Hepatocyte (in vitro differentiated cells): ENCODE data around the gene DNAJB1. TPM values are rescaled to one million over a fixed set of nuclear protein-coding genes. Genes with fewer than 3 reads are reported as not detected.
"Not testable (repeated sequence)": the region's sequence is repeated elsewhere in the genome, so short reads cannot be mapped to it uniquely, and the experiment has no call there.

Experiments
- DNase-seq: peaks from one replicate; pipeline ENCODE4 v3.0.0-alpha.2; 2016; ENCODE audit warnings: low spot score
- H2AFZ ChIP-seq: fragments of 200-600 bp; sonication (generic); 2 replicates; pipeline ENCODE4 v1.6.0; 2016; ENCODE audit warnings: antibody characterized with exemption, mild to moderate bottlenecking
- H3K27ac ChIP-seq: fragments of 200-600 bp; sonication (generic); 2 replicates; pipeline ENCODE4 v1.5.1; 2016; ENCODE audit warnings: mild to moderate bottlenecking
- H3K27me3 ChIP-seq: fragments of 200-600 bp; sonication (generic); 2 replicates; pipeline ENCODE4 v1.6.1; 2016
- H3K36me3 ChIP-seq: fragments of 200-600 bp; sonication (generic); replicated peaks from 2 replicates; pipeline ENCODE4 v1.5.1; 2016; ENCODE audit warnings: low read depth; ENCODE audit not compliant: insufficient read depth
- H3K4me1 ChIP-seq: fragments of 200-600 bp; sonication (generic); 2 replicates; pipeline ENCODE4 v1.5.1; 2016; ENCODE audit warnings: mild to moderate bottlenecking, moderate library complexity; ENCODE audit not compliant: insufficient read depth
- H3K4me2 ChIP-seq: fragments of 200-600 bp; sonication (generic); 2 replicates; pipeline ENCODE4 v1.6.0; 2016
- H3K4me3 ChIP-seq: fragments of 200-600 bp; sonication (generic); 2 replicates; pipeline ENCODE4 v1.5.1; 2016; ENCODE audit warnings: mild to moderate bottlenecking
- H3K79me2 ChIP-seq: fragments of 200-600 bp; sonication (generic); 2 replicates; pipeline ENCODE4 v1.6.0; 2017; ENCODE audit warnings: mild to moderate bottlenecking
- H3K9me2 ChIP-seq: fragments of 200-600 bp; sonication (generic); replicated peaks from 2 replicates; pipeline ENCODE4 v1.6.0; 2017; ENCODE audit warnings: mild to moderate bottlenecking; ENCODE audit not compliant: insufficient read depth
- H3K9me3 ChIP-seq: fragments of 200-600 bp; sonication (generic); 2 replicates; pipeline ENCODE4 v1.5.1; 2016; ENCODE audit warnings: low read depth, mild to moderate bottlenecking
- H4K20me1 ChIP-seq: fragments of 200-600 bp; sonication (generic); 2 replicates; pipeline ENCODE4 v1.6.0; 2016; ENCODE audit warnings: mild to moderate bottlenecking; ENCODE audit not compliant: insufficient read depth, poor library complexity, severe bottlenecking
- EZH2 ChIP-seq: fragments of 200-600 bp; sonication (generic); IDR thresholded peaks from 2 replicates; pipeline ENCODE4 v1.6.1; 2016; ENCODE audit warnings: antibody characterized with exemption, mild to moderate bottlenecking, borderline replicate concordance
- EZH2phosphoT487 ChIP-seq: fragments of 200-600 bp; sonication (generic); IDR thresholded peaks from one replicate; pipeline ENCODE4 v1.6.1; 2018; ENCODE audit warnings: antibody characterized with exemption, mild to moderate bottlenecking, low read depth, moderate library complexity; ENCODE audit not compliant: unreplicated experiment, severe bottlenecking
- WGBS: methylation state at CpG from one replicate; pipeline ENCODE4 v1.1.6; 2016; ENCODE audit warnings: low lambda C conversion rate; ENCODE audit errors: missing lambda C conversion rate; 5-methylcytosine and 5-hydroxymethylcytosine counted together
- polyA plus RNA-seq: library from polyadenylated mRNA; unstranded; fragments of >200 nt; fragmentation: Nextera tagmentation; extraction: Ambion mirVana; gene quantifications from 2 replicates; pipeline ENCODE4 v1.2.1, GENCODE V29; 2016
- total RNA-seq: library from RNA; depleted of rRNA; stranded (reverse); fragments of >200 nt; gene quantifications from 2 replicates; pipeline ENCODE4 v1.2.3, GENCODE V29; 2014
- TF ChIP-seq, protein P1 (sequence below): fragments of 200-600 bp; sonication (generic); IDR thresholded peaks from 2 replicates; pipeline ENCODE4 v1.5.1; 2016; ENCODE audit warnings: antibody characterized with exemption, mild to moderate bottlenecking; ENCODE audit not compliant: poor library complexity

DNAJB1 gene
- total and polyA plus RNA-seq, 2 experiments from 2014 or later: 104 to 185 TPM

DNA sequence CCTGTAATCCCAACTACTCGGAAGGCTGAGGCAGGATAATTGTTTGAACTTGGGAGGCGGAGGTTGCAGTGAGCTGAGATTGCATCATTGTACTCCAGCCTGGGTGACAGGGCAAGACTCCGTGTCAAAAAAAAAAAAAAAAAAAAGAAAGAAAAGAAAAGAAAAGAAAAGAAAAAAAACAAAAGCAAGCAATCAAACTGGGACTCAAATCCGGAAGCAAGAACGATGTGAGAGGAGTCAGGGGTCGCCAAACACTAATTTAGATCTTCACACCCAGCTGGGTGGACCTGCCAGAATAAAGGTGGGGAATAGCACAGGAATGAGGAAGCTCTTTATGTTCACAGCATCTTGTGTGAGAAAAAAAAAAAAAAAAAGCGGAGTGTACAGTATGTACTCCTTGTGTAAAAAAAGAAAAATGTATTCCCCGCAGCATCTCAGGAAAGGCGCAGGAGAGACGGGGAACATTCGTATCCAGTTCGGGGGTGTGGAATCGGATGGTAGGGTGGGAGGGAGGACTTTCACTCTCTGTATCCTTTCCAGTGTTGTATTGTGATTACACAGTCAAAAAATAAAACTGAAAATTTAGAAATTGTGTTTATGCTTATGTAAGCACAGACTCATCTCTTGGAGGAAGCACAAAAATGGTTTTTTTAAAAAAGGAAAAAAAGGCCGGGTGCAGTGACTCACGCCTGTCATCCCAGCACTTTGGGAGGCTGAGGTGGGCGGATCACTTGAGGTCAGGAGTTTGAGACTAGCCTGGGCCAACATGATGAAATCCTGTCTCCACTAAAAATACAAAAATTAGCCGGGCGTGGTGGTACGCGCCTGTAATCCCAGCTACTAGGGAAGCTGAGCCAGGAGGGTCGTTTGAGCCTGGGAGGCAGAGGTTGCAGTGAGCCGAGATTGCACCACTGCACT, 7.6 kb downstream of the DNAJB1 start:
- H3K27me3 ChIP-seq: no peaks in the 10 kb centered on the region
- TF ChIP-seq EZH2phosphoT487 (no peak), EZH2 (no peak)
- TF ChIP-seq, protein P1, sequence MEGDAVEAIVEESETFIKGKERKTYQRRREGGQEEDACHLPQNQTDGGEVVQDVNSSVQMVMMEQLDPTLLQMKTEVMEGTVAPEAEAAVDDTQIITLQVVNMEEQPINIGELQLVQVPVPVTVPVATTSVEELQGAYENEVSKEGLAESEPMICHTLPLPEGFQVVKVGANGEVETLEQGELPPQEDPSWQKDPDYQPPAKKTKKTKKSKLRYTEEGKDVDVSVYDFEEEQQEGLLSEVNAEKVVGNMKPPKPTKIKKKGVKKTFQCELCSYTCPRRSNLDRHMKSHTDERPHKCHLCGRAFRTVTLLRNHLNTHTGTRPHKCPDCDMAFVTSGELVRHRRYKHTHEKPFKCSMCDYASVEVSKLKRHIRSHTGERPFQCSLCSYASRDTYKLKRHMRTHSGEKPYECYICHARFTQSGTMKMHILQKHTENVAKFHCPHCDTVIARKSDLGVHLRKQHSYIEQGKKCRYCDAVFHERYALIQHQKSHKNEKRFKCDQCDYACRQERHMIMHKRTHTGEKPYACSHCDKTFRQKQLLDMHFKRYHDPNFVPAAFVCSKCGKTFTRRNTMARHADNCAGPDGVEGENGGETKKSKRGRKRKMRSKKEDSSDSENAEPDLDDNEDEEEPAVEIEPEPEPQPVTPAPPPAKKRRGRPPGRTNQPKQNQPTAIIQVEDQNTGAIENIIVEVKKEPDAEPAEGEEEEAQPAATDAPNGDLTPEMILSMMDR: no peak
- H3K4me3 ChIP-seq: no peak overlapping the region
- peak overlapping the region; percentile 81 for H3K27ac ChIP-seq
- H3K9me3 ChIP-seq: no peaks in the 10 kb centered on the region
- peaks cover 6% of the 10 kb centered on the region for H3K36me3 ChIP-seq
- no peaks in the 10 kb centered on the region for H3K9me2 ChIP-seq
- H3K4me1 ChIP-seq: peaks cover 38% of the 10 kb centered on the region
- H4K20me1 ChIP-seq: peaks cover 17% of the 10 kb centered on the region
- 69% methylated on average over 21 of the region's 22 CpGs for WGBS
- DNase-seq: no peak
- peak overlapping the region; percentile 55 for H3K4me2 ChIP-seq
- peak overlapping the region; percentile 16 for H2AFZ ChIP-seq
- peaks cover 15% of the 10 kb centered on the region for H3K79me2 ChIP-seq

DNA sequence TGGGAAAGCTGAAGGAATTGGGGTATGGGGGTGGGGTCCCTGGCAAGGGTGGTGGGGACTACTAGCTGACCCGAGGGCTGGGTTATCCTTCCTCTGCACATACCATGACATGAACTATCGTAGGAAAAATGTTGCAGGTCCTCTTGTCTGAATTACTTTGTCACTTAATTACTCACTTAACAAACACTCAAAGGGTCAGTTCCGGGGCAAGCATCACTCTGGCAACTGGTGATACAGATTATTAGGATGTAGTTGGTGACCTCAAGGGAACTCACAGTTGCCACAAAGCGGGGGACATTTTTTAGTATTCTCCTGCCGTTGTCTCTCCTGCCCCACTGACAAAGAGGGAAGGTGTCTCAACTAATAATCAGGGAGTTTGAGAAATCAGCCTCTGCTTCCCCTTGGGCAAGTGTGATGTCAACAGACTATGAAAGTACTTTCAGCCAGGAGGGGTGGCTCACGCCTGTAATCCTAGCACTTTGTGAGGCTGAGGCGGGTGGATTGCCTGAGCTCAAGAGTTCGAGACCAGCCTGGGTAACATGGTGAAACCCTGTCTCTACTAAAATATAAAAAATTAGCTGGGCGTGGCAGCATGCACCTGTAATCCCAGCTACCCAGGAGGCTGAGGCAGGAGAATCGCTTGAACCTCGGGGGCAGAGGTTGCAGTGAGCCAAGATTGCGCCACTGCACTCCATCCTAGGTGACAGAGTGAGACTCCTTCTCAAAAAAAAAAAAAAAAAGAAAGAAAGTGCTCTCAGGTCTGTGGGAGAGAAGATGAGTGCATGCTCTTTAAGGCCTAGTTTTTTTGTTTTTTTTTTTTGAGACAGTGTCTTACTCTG, 10.3 kb downstream of the DNAJB1 start:
- no peaks in the 10 kb centered on the region for H3K36me3 ChIP-seq
- peaks cover 32% of the 10 kb centered on the region for H3K4me1 ChIP-seq
- no peak overlapping the region for H3K4me2 ChIP-seq
- WGBS: 56% methylated on average over 12 of the region's 12 CpGs
- DNase-seq: peak; percentile 64
- no peak overlapping the region for H2AFZ ChIP-seq
- H3K4me3 ChIP-seq: no peak overlapping the region
- no peaks in the 10 kb centered on the region for H4K20me1 ChIP-seq
- H3K27me3 ChIP-seq: no peaks in the 10 kb centered on the region
- no peaks in the 10 kb centered on the region for H3K79me2 ChIP-seq
- H3K9me3 ChIP-seq: no peaks in the 10 kb centered on the region
- peak overlapping the region; percentile 98 for H3K27ac ChIP-seq
- TF ChIP-seq EZH2 (no peak), EZH2phosphoT487 (no peak)
- TF ChIP-seq, protein P1: no peak
- H3K9me2 ChIP-seq: no peaks in the 10 kb centered on the region

DNA sequence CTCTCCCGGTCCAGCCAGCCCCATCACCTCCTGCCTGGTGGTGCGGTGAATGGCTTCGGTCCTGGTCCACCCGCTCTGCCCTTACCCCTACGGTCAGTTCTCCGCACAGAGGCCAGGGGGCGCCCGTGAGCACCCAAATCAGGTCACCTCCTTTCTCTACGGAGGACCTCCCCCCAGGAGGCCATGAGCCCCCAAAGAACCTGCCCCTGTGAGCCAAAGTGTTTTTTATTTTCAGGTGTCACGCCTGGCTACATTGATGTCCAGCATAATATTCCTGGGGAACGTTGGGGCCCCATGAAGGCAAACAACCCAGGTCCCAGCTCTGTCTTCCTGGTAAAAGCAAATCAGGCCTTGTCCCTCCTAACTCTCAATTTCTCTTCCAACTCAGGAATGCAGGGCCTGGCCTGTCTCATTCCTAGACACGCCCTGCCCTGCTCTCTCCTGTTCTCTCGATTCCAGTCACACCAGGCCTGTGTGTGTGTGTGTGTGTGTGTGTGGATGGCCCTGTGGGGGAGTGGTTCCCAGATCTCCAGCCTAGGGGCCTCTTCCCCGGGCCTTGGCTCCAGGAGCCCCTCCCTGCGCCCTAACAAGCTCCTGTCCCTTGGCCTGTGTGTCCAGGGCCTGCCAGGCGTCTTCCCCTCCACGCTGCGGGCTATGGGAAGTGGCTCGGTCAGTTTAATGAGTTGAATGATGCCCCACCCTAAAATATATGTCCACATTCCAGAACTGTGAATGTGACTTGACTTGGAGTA, 12.5 kb downstream of the DNAJB1 start:
- Histone ChIP-seq H2AFZ (peak overlapping the region; percentile 39), H3K79me2 (no peaks in the 10 kb centered on the region), H3K27me3 (no peaks in the 10 kb centered on the region), H3K9me3 (no peaks in the 10 kb centered on the region), H3K27ac (peak overlapping the region; percentile 98), H3K4me3 (no peak overlapping the region), H3K4me1 (peaks cover 32% of the 10 kb centered on the region), H3K36me3 (no peaks in the 10 kb centered on the region), H3K9me2 (no peaks in the 10 kb centered on the region), H4K20me1 (no peaks in the 10 kb centered on the region), H3K4me2 (peak overlapping the region; percentile 66)
- TF ChIP-seq EZH2: no peak
- TF ChIP-seq, protein P1: peak; percentile 57
- peak; percentile 84 for DNase-seq
- WGBS: 27% methylated on average over 19 of the region's 19 CpGs

DNA sequence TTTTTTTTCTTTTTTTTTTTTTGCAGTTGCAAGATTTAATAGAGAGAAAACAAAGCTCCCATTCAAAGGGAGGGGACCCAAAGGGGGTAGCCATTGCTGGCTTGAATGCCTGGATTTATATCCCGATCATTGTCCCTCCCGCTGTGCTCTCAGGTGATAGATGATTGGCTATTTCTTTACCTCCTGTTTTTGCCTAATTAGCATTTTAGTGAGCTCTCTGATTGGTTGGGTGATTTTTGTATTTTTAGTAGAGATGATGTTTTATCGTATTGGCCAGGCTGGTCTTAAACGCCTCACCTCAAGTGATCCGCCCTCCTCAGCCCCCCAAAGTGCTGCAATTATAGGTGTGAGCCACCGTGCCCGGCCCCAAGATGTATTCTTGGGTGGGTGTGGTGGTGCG, 13.6 kb downstream of the DNAJB1 start:
- H3K36me3 ChIP-seq, H3K9me2 ChIP-seq, H3K27me3 ChIP-seq, H3K4me3 ChIP-seq, H4K20me1 ChIP-seq, H3K79me2 ChIP-seq, H3K4me2 ChIP-seq, H3K9me3 ChIP-seq, DNase-seq, H2AFZ ChIP-seq: not testable (repeated sequence)
- Histone ChIP-seq H3K4me1 (peaks cover 27% of the 10 kb centered on the region), H3K27ac (peak overlapping the region; percentile 98)
- 92% methylated on average over 8 of the region's 8 CpGs for WGBS
